BE2C (cell line): Measurements from ENCODE around the gene TRAPPC3L.

Experiments
- DNase-seq: peaks from one replicate; pipeline ENCODE4 v3.0.0-alpha.2; 2020
- H3K27me3 ChIP-seq: fragments of 250-450 bp; sonication (Bioruptor Pico); 2 replicates; pipeline ENCODE4 v1.5.1; 2020; ENCODE audit warnings: mild to moderate bottlenecking
- H3K36me3 ChIP-seq: fragments of 250-450 bp; sonication (Bioruptor Pico); 2 replicates; pipeline ENCODE4 v1.5.1; 2020; ENCODE audit warnings: mild to moderate bottlenecking
- H3K4me1 ChIP-seq: fragments of 250-450 bp; sonication (Bioruptor Pico); 2 replicates; pipeline ENCODE4 v1.5.1; 2020
- H3K4me3 ChIP-seq: 2 replicates; pipeline ENCODE4 v1.5.1; 2011; ENCODE audit warnings: low read depth, low read length
- H3K9me3 ChIP-seq: fragments of 250-450 bp; sonication (Bioruptor Pico); 2 replicates; pipeline ENCODE4 v1.5.1; 2020
- CTCF ChIP-seq: IDR thresholded peaks from 2 replicates; pipeline ENCODE4 v1.5.1; 2012; ENCODE audit warnings: mild to moderate bottlenecking, low read depth, low read length

TRAPPC3L gene

GRCh38 chr6:116515141-116515540 is 30.3 kb downstream of the TRAPPC3L start:
- H3K36me3 ChIP-seq = no peaks in the 10 kb centered on the region
- H3K4me3 ChIP-seq = no peak overlapping the region
- no peaks in the 10 kb centered on the region for H3K27me3 ChIP-seq
- no peak for TF ChIP-seq CTCF
- no peak for DNase-seq
- H3K9me3 ChIP-seq = no peaks in the 10 kb centered on the region
- H3K4me1 ChIP-seq = no peaks in the 10 kb centered on the region

GRCh38 chr6:116514111-116514510 is 31.4 kb downstream of the TRAPPC3L start:
- H3K27me3 ChIP-seq = no peaks in the 10 kb centered on the region
- no peaks in the 10 kb centered on the region for H3K4me1 ChIP-seq
- H3K9me3 ChIP-seq = no peaks in the 10 kb centered on the region
- DNase-seq = no peak
- no peak overlapping the region for H3K4me3 ChIP-seq
- H3K36me3 ChIP-seq = no peaks in the 10 kb centered on the region
- no peak for TF ChIP-seq CTCF

DNA sequence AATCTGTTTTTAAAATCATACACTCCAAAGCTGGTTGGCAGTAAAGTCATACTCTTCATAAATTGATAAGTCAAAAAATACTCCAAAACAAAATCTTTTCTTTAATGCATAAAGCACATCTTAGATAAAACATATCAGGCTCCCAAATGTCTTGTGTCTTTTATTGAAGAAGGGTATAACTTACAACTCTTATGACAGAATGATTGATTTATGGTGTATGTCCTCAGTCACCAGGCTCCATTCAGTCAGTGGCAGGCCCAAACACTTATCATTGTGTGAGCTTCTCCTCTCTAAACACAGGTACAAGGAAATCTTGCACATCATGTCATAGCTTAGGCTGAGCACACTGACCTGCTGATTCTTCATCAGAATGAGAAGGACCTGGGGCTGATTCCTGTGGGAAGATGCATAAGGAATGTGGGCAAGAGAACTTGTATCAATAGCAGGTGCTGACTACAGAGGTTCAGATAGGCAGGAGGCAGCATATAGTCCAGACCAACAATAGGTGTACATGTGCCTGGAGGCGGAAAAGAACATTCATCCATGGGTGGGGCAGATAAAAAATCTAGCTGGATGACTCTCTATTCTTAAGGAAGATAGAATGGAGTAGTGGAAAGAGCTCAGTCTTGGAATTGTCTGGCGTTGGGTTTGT is 32.1 kb downstream of the TRAPPC3L start:
- Histone ChIP-seq H3K4me1 (no peaks in the 10 kb centered on the region), H3K27me3 (no peaks in the 10 kb centered on the region), H3K36me3 (no peaks in the 10 kb centered on the region), H3K4me3 (no peak overlapping the region), H3K9me3 (no peaks in the 10 kb centered on the region)
- DNase-seq = no peak
- no peak for TF ChIP-seq CTCF

- no peak for DNase-seq
- Histone ChIP-seq H3K36me3 (no peaks in the 10 kb centered on the region), H3K4me3 (no peak overlapping the region), H3K27me3 (no peaks in the 10 kb centered on the region), H3K4me1 (no peaks in the 10 kb centered on the region), H3K9me3 (no peaks in the 10 kb centered on the region)
- no peak for TF ChIP-seq CTCF
These were observed 32.8 kb downstream of the TRAPPC3L start for GRCh38 chr6:116512734-116513133.

DNA sequence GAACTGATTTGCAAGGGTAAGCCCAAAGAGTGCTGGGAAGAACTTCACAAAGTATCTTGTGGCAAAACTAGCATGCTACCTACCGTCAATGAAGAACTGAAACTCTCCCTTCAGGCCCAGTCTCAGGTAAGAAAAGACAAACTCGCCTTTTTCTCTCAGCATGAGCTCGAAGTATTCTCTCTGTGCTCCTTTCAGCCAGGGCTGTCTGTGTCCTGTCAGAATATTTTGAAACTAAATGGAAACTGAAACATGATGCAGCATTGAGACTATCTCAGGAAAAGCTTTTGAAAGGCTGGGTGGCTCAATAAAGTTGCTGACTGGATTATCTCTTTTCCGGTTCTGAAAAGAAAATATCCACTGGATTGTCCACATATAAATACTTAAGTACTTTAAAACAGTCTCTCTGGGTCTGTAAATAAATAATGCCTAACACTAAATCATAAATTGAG is 33.3 kb downstream of the TRAPPC3L start:
- no peaks in the 10 kb centered on the region for H3K27me3 ChIP-seq
- DNase-seq = no peak
- no peaks in the 10 kb centered on the region for H3K4me1 ChIP-seq
- H3K36me3 ChIP-seq = no peaks in the 10 kb centered on the region
- no peaks in the 10 kb centered on the region for H3K9me3 ChIP-seq
- peak overlapping the region; percentile 25; the same call in 1 of the 2 replicates for H3K4me3 ChIP-seq
- no peak for TF ChIP-seq CTCF

DNA sequence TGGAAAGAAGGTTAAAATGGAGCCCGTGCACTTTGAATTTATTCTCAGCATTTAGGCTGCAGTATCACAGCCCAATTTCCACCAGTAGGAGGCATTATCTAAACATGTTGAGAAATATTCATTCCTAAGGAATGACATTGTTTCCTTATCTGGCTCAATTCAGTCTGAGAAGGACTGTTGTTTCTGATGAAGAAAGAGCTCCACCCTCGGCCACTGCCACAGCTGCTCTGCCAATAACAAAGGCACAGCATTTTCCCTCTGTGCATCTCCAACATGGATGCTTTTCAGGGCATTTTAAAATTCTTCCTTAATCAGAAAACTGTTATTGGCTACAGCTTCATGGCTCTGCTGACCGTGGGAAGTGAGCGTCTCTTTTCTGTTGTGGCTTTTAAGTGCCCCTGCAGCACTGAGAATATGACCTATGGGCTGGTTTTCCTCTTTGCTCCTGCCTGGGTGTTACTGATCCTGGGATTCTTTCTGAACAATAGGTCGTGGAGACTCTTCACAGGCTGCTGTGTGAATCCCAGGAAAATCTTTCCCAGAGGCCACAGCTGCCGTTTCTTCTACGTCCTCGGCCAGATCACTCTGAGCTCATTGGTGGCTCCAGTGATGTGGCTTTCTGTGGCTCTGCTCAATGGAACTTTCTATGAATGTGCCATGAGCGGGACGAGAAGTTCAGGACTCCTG is 33.9 kb downstream of the TRAPPC3L start, which contains the start of gene CALHM5:
TSS of gene CALHM5 (plus strand) at position 216 of the 687 bp plus-strand sequence. CDS start at position 274, 58 bp downstream.
- Histone ChIP-seq H3K36me3 (no peaks in the 10 kb centered on the region), H3K27me3 (no peaks in the 10 kb centered on the region), H3K9me3 (no peaks in the 10 kb centered on the region), H3K4me1 (no peaks in the 10 kb centered on the region), H3K4me3 (peak within 1 kb of the TSS; percentile 25)
- peak; percentile 57 for TF ChIP-seq CTCF
- DNase-seq = peak; percentile 15
